ENCODE measurements around the gene CLDN20.

- TF ChIP-seq SIX5 (IDR thresholded peaks at IDR 0.05; ENCODE audit: low read depth, low read length) (no peak), POLR2A (IDR thresholded peaks at IDR 0.05; ENCODE audit: control extremely low read depth in 1 of 2, low read depth in 2 of 2, low read length in 2 of 2) (no peak), ATF3 (IDR thresholded peaks at IDR 0.05; ENCODE audit: insufficient read depth, low read depth, low read length) (no peak), CTCF (IDR thresholded peaks at IDR 0.05; ENCODE audit: control extremely low read depth in 1 of 3, insufficient read depth in 1 of 3, low read depth in 1 of 3, low read length in 3 of 3) (no peak), POLR2AphosphoS5 (IDR thresholded peaks at IDR 0.05; ENCODE audit: low read depth, low read length) (no peak), EZH2 (IDR thresholded peaks at IDR 0.05; ENCODE audit: low read depth, low read length, severe bottlenecking) (no peak), YY1 (IDR thresholded peaks at IDR 0.05; ENCODE audit: low read depth, low read length) (no peak), GTF2F1 (IDR thresholded peaks at IDR 0.05; ENCODE audit: borderline replicate concordance, low read depth, low read length) (no peak)
These were observed 6.0 kb upstream of the CLDN20 start for GRCh38 chr6:155257796-155258195.

Data from H1 (cell line).